Mononuclear cell (primary cell): ENCODE measurements around the gene SCYL1. TPM values are rescaled to one million over a fixed set of nuclear protein-coding genes. Genes with fewer than 3 reads are reported as not detected.
"Not testable (repeated sequence)": the region's sequence is repeated elsewhere in the genome, so short reads cannot be mapped to it uniquely, and the experiment has no call there.

ENCODE experiments used
- H3K27me3 ChIP-seq: 2 replicates; pipeline ENCODE4 v1.6.0; 2011; ENCODE audit warnings: low read length, control low read depth; ENCODE audit not compliant: insufficient read depth
- H3K4me1 ChIP-seq: 2 replicates; pipeline ENCODE4 v1.5.1; 2011; ENCODE audit warnings: mild to moderate bottlenecking, low read length, control low read depth; ENCODE audit not compliant: insufficient read depth
- H3K4me3 ChIP-seq: 2 replicates; pipeline ENCODE4 v1.5.1; 2011; ENCODE audit warnings: mild to moderate bottlenecking, low read length, moderate library complexity
- H3K9me3 ChIP-seq: 2 replicates; pipeline ENCODE4 v1.5.1; 2011; ENCODE audit warnings: low read depth, mild to moderate bottlenecking, control low read depth, low read length
- total RNA-seq: library from RNA; depleted of rRNA; stranded (reverse); fragments of >200 nt; gene quantifications from one replicate; pipeline ENCODE4 v1.2.3, GENCODE V29; 2012

The SCYL1 gene
- total RNA-seq, 1 donor = 36.4 TPM

DNA sequence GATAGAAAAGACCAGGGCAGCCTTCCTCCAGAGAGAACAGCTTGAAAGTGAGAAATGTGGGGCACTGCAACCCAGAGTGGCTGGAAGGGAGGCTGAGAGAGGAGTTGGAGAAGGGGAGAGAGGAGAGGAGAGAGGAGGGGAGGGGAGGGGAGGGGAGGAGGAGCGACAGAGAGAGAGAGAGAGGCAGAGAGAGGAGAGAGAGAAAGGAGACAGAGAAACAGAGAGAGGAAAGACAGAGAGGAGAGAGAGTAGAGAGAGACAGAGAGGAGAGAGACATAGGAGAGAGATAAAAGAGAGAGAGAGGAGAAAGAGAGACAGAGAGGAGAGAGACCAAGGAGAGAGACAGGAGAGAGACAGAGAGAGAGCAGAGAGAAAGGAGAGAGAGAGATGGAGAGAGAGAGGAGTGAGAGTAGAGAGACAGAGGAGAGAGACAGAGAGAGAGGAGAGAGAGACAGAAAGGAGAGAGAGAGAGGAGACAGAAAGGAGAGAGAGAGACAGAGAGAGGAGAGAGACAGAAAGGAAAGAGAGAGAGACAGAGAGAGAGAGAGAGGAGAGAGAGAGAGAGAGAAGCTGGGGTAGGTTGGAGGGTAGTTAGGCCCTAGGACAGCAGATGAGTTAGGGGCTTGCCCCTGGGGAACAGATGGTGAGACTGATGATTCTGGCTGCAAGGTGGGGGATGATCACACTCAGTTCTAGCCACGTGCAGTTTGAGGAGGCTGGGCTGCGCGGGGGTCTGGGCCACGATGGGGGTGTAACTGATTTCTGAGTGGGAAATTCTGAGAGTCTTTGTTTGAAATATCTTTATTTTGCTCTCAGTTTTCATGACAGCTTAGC, 8.5 kb upstream of the SCYL1 start:
- Histone ChIP-seq H3K9me3 (no peaks in the 10 kb centered on the region), H3K27me3 (no peaks in the 10 kb centered on the region)

DNA sequence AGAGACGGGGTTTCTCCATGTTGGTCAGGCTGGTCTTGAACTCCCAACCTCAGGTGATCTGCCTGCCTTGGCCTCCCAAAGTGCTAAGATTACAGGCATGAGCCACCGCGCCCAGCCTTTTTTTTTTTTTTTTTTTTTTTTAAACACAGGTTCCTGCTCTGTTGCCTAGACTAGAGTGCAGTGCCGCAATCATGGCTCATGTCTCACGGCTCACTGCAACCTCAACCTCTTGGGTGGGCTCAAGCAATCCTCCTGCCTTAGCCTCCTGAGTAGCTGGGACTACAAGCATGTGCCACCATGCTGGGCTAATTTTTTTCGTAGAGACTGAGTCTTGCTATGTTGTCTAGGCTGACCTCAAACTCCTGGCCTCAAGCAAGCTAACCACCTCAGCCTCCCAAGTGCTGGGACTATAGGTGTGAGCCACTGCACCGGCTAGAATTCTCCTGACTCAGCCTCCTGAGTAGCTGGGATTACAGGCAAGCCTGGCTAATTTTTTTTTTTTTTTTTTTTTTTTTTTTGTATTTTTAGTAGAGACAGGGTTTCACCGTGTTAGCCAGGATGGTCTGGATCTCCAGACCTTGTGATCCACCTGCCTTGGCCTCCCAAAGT, 5.8 kb upstream of the SCYL1 start:
- H3K9me3 ChIP-seq, H3K27me3 ChIP-seq, H3K4me3 ChIP-seq: not testable (repeated sequence)
- H3K4me1 ChIP-seq = peaks cover 24% of the 10 kb centered on the region

More for the DNA sequence above, 8.5 kb upstream of the SCYL1 start:
- no peaks in the 10 kb centered on the region for H3K4me1 ChIP-seq
- H3K4me3 ChIP-seq = no peak overlapping the region

DNA sequence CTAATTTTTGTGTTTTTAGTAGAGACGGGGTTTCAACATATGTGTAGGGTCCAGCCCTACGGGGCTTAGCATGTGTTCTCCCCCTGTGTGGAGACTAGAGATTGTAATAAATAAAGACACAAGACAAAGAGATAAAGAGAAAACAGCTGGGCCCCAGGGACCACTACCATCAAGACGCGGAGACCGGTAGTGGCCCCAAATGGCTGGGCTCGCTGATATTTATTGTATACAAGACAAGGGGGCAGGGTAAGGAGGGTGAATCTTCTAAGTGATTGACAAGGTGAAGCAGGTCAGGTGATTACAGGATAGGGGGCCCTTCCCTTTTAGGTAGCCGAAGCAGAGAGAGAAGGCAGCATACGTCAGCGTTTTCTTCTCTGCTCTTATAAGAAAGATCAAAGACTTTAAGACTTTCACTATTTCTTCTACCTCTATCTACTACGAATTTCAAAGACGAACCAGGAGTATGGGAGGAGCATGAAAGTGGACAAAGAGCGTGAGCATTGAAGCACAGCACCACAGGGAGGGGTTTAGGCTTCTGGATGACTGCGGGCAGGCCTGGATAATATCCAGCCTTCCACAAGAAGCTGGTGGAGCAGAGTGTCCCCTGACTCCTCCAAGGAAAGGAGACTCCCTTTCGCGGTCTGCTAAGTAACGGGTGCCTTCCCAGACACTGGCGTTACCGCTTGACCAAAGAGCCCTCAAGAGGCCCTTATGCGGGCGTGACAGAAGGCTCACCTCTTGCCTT, 2.9 kb upstream of the SCYL1 start:
- not testable (repeated sequence) for H3K27me3 ChIP-seq, H3K4me3 ChIP-seq, H3K9me3 ChIP-seq
- H3K4me1 ChIP-seq = peaks cover 43% of the 10 kb centered on the region

DNA sequence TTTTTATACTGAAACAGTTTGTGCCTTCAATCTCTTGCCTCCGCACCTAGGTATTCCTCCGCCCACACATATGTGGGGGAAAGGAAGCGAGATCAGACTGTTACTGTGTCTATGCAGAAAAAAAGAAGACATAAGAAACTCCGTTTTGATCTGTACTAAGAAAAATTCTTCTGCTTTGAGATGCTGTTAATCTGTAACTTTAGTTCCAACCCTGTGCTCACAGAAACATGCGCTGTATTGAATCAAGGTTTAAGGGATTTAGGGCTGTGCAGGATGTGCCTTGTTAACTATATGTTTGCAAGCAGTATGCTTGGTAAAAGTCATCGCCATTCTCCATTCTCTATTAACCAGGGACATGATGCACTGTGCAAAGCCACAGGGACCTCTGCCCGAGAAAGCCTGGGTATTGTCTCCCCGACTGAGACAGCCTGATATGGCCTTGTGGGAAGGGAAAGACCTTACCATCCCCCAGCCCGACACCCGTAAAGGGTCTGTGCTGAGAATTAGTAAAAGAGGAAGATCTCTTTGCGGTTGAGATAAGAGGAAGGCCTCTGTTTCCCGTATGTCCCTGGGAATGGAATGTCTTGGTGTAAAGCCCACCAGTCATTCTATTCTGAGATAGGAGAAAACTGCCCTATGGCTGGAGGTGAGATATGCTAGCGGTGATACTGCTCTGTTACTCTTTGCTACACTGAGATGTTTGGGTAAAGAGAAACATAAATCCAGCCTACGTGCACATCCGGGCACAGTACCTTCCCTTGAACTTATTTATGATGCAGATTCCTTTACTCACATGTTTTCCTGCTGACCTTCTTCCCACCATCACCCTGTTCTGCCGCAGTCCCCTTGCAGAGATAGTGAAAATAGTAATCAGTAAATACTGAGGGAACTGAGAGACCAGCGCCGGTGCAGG, 1.9 kb upstream of the SCYL1 start:
- not testable (repeated sequence) for H3K27me3 ChIP-seq, H3K4me3 ChIP-seq, H3K9me3 ChIP-seq
- peaks cover 43% of the 10 kb centered on the region for H3K4me1 ChIP-seq

DNA sequence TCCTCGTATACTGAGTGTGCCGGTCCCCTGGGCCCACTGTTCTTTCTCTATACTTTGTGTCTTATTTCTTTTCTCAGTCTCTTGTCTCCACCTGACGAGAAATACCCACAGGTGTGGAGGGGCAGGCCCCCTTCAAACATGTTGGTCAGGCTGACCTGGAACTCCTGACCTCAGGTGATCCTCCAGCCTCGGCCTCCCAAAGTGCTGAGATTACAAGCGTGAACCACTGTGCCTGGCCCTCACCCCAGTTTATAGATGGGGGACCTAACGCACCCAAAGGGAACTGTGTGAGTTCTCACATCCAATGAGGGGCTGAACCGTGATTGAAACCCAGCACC, 1.3 kb upstream of the SCYL1 start:
- peaks cover 43% of the 10 kb centered on the region for H3K4me1 ChIP-seq
- not testable (repeated sequence) for H3K4me3 ChIP-seq, H3K27me3 ChIP-seq, H3K9me3 ChIP-seq

DNA sequence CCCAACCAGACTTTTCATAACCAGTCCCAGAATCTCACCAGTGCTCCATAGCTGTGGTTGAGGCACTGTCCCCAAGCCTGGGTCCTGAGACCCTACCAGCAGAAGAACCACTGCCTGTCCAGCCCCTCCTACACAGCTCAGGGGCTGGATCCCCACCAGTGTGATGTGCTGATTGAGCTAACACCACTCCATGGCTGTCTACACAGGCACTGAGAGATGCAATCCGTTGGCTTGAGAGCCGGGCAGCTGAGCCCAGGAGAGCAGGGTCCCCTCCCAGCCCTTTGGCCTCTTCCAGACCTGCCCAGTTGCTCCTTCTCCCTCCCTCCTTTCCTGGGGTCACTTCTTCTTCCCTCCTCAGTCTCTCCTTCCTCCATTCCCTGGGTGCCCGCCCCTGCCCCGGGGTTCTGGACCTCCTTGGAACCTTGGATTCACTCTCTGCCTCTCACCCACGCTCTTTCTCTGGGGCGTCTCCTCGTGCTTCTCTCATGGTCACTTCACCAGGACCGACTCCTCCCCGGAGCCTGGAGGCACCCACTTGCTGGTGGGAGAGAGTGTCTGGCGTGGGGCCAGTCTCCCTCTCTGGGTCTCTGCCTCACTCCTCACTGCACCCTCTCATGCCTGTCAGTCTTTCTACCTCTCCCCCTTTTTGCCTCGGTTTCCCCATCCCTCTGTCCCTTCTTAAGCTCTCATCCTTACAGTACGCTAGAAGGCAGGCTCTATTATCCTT, 706 bp upstream of the SCYL1 start:
- H3K4me3 ChIP-seq = no peak overlapping the region
- H3K27me3 ChIP-seq = no peaks in the 10 kb centered on the region
- H3K4me1 ChIP-seq = peaks cover 43% of the 10 kb centered on the region
- no peaks in the 10 kb centered on the region for H3K9me3 ChIP-seq

DNA sequence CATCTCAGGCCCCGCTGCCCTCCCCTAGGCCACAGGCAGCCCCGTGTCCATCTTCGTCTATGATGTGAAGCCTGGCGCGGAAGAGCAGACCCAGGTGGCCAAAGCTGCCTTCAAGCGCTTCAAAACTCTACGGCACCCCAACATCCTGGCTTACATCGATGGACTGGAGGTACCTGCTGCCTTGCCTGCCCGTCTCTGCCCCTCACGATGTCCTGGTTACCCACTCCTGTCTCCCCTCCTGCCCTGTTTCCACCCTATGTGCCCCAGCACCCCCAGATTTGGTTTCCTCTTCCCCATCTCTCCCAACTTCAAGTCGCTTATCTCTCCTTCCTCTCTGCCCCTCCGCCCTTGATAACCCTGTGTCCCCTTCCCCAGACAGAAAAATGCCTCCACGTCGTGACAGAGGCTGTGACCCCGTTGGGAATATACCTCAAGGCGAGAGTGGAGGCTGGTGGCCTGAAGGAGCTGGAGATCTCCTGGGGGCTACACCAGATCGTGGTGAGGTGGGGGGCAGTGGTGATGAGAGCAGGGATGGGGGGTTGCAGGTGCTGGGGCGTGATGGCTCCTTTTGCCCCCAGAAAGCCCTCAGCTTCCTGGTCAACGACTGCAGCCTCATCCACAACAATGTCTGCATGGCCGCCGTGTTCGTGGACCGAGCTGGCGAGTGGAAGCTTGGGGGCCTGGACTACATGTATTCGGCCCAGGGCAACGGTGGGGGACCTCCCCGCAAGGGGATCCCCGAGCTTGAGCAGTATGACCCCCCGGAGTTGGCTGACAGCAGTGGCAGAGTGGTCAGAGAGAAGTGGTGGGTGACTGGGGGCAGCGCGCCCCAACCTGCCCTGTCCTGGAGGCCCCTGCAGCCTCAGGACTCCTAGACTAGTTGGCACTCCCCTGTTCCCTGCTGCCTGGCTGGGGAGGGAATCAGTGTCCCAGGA, 930 bp downstream of the SCYL1 start:
- Histone ChIP-seq H3K9me3 (no peaks in the 10 kb centered on the region), H3K27me3 (no peaks in the 10 kb centered on the region), H3K4me1 (peaks cover 43% of the 10 kb centered on the region), H3K4me3 (peak overlapping the region; percentile 69)

DNA sequence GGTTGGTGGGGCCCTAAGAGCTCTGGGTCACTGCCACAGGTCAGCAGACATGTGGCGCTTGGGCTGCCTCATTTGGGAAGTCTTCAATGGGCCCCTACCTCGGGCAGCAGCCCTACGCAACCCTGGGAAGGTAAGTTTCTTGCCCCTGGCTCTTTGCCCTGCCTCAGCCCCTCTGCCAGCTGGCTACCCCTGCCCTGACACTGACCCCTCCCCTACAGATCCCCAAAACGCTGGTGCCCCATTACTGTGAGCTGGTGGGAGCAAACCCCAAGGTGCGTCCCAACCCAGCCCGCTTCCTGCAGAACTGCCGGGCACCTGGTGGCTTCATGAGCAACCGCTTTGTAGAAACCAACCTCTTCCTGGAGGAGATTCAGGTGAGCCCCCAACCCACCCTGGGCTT, 1.9 kb downstream of the SCYL1 start:
- H3K4me3 ChIP-seq = no peak overlapping the region
- peaks cover 42% of the 10 kb centered on the region for H3K4me1 ChIP-seq
- H3K9me3 ChIP-seq = no peaks in the 10 kb centered on the region
- H3K27me3 ChIP-seq = no peaks in the 10 kb centered on the region

DNA sequence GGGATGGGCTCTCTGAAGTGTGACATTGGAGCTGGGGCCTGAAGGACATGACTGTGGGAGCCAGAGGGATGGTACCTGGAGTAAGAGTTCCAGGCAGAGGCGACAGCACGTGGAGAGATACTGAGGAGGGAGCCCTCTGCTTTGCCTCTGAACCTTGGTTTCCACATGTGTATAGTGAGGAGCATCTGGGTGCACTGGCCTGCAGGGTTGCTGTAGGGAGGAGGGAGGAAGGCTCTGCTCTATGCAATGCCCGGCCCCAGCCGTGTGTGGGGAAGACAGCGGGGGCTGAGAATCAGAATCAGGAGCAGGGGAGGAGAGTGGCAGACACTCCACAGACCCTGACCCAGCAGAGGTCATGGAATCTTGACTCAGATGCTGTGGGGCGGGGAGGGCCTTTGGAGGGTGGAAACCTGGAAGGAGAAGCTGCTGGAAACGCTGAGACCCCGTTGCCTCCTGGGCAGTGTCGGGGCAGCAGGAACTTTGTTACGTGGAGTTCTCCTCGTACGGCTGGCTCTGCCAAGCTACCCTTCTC, 4.0 kb downstream of the SCYL1 start:
- Histone ChIP-seq H3K4me3 (no peak overlapping the region), H3K4me1 (peaks cover 21% of the 10 kb centered on the region), H3K27me3 (no peaks in the 10 kb centered on the region), H3K9me3 (no peaks in the 10 kb centered on the region)

DNA sequence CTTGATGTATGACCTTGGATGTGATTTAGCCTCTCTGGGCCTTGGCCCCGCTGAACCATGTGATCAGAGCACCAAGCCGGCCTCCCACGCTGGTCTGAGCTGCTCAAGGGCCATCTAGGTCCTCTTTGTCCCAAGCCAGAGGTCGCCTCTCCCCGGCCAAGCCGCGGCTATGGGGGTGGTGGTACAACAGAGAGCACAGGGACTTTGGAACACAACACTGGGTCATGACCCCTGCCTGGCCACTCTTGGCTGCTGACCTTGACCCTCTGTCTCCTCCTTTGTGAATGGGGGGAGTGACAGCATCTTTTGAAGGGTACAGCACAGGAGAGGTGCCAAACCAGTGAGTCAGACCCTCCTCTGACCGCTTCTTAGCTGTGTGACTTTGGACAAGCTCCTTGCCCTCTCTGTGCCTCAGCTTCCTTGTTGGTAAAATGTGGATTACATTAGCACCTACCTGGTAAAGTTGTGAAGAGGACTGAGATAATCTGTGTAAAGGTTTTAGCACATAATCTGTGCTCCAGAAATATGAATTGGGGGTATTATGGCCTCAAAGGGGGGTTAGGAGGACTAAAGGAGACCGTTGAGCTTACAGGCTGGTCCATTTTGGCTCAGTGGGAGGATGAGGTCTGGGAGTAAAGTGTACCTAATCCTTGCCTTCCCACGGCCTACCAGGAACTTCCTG, 4.7 kb downstream of the SCYL1 start:
- Histone ChIP-seq H3K4me1 (peaks cover 13% of the 10 kb centered on the region), H3K9me3 (no peaks in the 10 kb centered on the region), H3K27me3 (no peaks in the 10 kb centered on the region), H3K4me3 (no peak overlapping the region)

DNA sequence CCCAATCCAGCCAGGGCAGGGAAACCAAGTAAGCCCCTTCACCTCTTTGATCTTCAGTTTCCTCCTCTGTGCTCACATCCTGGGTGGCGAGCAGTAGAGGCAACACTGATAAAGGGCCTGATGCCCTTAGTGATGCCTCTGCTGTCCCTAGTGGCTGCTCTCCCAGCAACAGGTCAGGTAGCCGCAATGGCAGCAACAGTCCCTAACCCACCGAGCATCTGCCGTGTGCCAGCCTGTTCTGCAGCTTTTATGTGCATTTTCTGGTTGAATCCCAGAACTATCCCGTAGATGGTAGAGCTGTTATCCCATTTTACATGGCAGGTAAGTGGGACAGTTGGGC, 5.2 kb downstream of the SCYL1 start:
- Histone ChIP-seq H3K4me1 (peaks cover 13% of the 10 kb centered on the region), H3K9me3 (no peaks in the 10 kb centered on the region), H3K4me3 (no peak overlapping the region), H3K27me3 (no peaks in the 10 kb centered on the region)

DNA sequence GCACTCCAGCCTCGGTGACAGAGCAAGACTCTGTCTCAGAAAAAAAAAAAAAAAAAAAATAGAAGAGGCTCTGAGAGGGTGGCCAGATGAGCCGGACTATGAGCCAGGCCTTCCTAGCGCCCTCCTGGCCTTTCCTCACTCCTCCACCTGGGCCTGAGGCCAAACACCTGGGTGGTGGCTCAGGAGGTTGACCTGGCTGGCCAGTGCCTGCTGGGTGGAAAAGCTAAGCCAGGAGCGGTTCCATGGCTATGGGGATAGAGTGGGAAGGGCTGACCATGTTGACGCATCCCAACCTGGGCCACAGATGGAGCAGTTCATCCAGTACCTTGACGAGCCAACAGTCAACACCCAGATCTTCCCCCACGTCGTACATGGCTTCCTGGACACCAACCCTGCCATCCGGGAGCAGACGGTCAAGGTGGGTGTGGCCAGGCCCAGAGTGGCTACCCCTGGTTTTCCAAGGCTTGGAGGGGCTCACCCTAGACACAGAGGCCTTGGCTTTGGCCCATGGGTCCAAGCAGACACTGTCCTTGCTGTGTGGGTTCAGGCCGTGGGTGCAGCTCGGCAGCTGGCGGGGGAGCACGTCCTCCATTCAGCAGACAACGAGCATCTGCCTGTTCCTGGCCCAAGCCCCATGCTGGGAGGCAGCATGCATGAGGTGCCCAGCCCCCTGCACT, 7.6 kb downstream of the SCYL1 start:
- Histone ChIP-seq H3K4me1 (no peaks in the 10 kb centered on the region), H3K9me3 (no peaks in the 10 kb centered on the region), H3K4me3 (no peak overlapping the region), H3K27me3 (no peaks in the 10 kb centered on the region)
